Muscle layer of colon (tissue), 2 donors: ENCODE data around the gene SCYL2.
"Not testable (repeated sequence)": the region's sequence is repeated elsewhere in the genome, so short reads cannot be mapped to it uniquely, and the experiment has no call there.

Experiments used
- H3K27ac ChIP-seq: one replicate; pipeline ENCODE4 v1.7.0; 2013; ENCODE audit warnings: low read depth, mild to moderate bottlenecking, low read length, moderate library complexity
- H3K27me3 ChIP-seq, 2 donors: one replicate each; pipeline ENCODE4 v1.7.0; 2013; ENCODE audit warnings: low read length in 2 of 2, mild to moderate bottlenecking in 2 of 2; ENCODE audit not compliant: insufficient read depth in 2 of 2, control insufficient read depth in 1 of 2
- H3K36me3 ChIP-seq: one replicate; pipeline ENCODE4 v1.7.0; 2013; ENCODE audit warnings: mild to moderate bottlenecking, low read length; ENCODE audit not compliant: insufficient read depth
- H3K4me1 ChIP-seq: one replicate; pipeline ENCODE4 v1.7.0; 2013; ENCODE audit warnings: mild to moderate bottlenecking, low read length; ENCODE audit not compliant: insufficient read depth
- H3K4me3 ChIP-seq, 2 donors: one replicate each; pipeline ENCODE4 v1.7.0; 2013; ENCODE audit warnings: low read length in 2 of 2, low read depth in 1 of 2, mild to moderate bottlenecking in 1 of 2, moderate library complexity in 1 of 2
- H3K9ac ChIP-seq: one replicate; pipeline ENCODE4 v1.7.0; 2013; ENCODE audit warnings: low read length
- H3K9me3 ChIP-seq: one replicate; pipeline ENCODE4 v1.7.0; 2013; ENCODE audit warnings: mild to moderate bottlenecking, low read length
- donor health status: abdominal sarcoma.
- donor health status: Adenocarcinoma of cecum.

SCYL2 gene

DNA sequence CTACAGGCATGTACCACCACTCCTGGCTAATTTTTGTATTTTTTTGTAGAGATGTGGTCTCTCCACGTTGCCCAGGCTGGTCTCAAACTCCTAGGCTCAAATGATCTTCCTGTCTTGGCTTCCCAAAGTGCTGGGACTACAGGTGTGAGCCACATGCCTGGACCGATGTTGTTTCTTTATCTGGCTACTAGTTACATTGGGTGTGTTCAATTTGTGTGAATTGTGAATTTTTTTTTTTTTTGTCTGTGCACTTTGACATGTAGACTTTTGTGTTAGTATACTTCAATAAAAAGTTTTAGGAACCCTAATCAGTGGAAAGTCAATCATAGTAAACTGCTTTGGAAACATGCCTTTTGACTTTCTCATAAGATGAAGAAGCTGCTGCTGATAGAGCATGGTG is 65.9 kb downstream of the SCYL2 start:
- peaks cover 46% of the 10 kb centered on the region for H3K36me3 ChIP-seq
- H3K4me1 ChIP-seq = no peaks in the 10 kb centered on the region
- no peaks in the 10 kb centered on the region for H3K27me3 ChIP-seq
- no peak overlapping the region for H3K4me3 ChIP-seq
- H3K9me3 ChIP-seq = no peaks in the 10 kb centered on the region
- no peak overlapping the region for H3K9ac ChIP-seq
- no peak overlapping the region for H3K27ac ChIP-seq

DNA sequence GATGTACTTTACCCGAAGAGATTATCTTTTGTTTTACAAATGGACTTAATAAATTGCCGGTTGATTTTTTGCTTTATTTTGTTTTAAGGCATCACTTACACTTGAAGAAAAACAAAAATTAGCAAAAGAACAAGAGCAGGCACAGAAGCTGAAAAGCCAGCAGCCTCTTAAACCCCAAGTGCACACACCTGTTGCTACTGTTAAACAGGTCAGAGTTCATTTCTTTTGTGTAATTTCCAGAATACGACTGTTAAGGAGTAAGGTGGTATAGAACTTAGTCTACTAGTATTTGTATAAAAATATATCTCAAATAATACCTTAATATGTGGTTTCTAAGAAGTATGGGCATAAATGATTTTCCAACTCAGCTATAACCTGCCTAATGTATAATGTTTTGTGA is 70.3 kb downstream of the SCYL2 start:
- Histone ChIP-seq H3K4me3 (no peak overlapping the region), H3K36me3 (peaks cover 31% of the 10 kb centered on the region), H3K4me1 (no peaks in the 10 kb centered on the region), H3K9me3 (no peaks in the 10 kb centered on the region), H3K27ac (no peak overlapping the region), H3K9ac (no peak overlapping the region), H3K27me3 (no peaks in the 10 kb centered on the region)

DNA sequence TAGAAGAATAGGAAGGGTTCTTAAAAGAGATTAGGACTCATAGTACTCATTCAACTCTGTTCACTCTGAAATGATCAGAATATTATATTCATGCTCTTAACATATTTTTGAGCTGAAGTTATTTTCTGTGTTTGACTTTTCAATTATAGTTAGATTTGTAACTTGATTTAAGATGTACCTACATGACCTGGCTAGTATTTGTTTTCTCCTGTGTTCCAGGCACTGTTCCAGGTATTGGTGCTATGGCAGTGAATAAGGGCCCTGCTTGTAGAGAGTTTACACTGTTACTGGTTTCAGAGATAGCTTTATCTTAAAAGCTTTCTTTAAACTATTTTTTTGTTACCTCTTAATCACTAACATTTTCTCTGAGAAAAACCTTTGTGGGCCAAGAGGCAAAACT is 70.8 kb downstream of the SCYL2 start:
- H3K4me3 ChIP-seq = no peak overlapping the region
- H3K9me3 ChIP-seq = no peaks in the 10 kb centered on the region
- H3K4me1 ChIP-seq = no peaks in the 10 kb centered on the region
- no peak overlapping the region for H3K27ac ChIP-seq
- H3K9ac ChIP-seq = no peak overlapping the region
- H3K36me3 ChIP-seq = peaks cover 30% of the 10 kb centered on the region
- no peaks in the 10 kb centered on the region for H3K27me3 ChIP-seq

DNA sequence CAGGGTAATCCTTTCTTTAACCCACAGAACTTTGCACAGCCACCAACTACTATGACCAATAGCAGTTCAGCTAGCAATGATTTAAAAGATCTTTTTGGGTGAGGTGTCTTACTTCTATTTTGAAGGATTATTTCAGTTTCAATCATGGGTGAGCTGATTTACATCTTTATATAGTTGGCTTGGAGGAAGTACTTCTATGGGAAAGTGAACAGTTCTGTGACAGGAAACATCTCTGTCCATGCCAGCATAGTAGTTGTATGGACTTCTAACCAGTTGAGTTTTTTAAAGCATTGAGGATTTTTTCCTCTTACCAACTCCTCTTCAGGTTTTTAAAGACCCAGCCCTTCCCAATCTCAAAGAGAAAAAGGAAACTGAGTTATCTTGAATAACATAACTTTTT is 72.1 kb downstream of the SCYL2 start:
- no peaks in the 10 kb centered on the region for H3K27me3 ChIP-seq
- H3K4me1 ChIP-seq = no peaks in the 10 kb centered on the region
- H3K4me3 ChIP-seq = no peak overlapping the region
- no peak overlapping the region for H3K9ac ChIP-seq
- H3K27ac ChIP-seq = no peak overlapping the region
- no peaks in the 10 kb centered on the region for H3K9me3 ChIP-seq
- H3K36me3 ChIP-seq = peaks cover 28% of the 10 kb centered on the region

DNA sequence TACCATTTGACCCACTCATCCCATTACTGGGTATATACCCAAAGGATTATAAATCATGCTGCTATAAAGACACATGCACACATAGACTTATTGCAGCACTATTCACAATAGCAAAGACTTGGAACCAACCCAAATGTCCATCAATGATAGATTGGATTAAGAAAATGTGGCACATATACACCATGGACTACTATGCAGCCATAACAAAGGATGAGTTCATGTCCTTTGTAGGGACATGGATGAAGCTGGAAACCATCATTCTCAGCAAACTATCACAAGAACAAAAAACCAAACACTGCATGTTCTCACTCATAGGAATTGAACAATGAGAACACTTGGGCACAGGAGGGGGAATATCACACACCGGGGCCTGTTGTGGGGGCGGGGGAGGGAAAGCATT is 75.9 kb downstream of the SCYL2 start:
- peaks cover 14% of the 10 kb centered on the region for H3K36me3 ChIP-seq
- H3K4me3 ChIP-seq, H3K9me3 ChIP-seq, H3K27me3 ChIP-seq, H3K9ac ChIP-seq, H3K4me1 ChIP-seq, H3K27ac ChIP-seq: not testable (repeated sequence)

DNA sequence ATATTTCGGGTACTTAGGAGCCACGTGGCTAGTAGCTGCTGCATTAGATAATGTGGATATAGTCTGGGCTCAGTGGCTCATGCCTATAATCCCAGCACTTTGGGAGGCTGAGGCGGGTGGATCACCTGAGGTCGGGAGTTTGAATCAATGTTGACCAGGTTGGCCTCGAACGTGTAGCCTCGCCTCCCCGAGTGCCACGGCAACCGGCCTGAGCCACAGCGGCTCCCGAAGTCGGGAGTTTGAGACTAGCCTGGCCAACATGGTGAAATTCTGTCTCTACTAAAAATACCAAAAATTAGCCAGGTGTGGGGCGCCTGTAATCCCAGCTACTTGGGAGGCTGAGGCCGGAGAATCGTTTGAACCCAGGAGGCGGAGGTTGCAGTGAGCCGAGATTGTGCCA is 77.4 kb downstream of the SCYL2 start:
- not testable (repeated sequence) for H3K4me3 ChIP-seq, H3K27me3 ChIP-seq, H3K9me3 ChIP-seq, H3K4me1 ChIP-seq, H3K9ac ChIP-seq, H3K36me3 ChIP-seq, H3K27ac ChIP-seq

DNA sequence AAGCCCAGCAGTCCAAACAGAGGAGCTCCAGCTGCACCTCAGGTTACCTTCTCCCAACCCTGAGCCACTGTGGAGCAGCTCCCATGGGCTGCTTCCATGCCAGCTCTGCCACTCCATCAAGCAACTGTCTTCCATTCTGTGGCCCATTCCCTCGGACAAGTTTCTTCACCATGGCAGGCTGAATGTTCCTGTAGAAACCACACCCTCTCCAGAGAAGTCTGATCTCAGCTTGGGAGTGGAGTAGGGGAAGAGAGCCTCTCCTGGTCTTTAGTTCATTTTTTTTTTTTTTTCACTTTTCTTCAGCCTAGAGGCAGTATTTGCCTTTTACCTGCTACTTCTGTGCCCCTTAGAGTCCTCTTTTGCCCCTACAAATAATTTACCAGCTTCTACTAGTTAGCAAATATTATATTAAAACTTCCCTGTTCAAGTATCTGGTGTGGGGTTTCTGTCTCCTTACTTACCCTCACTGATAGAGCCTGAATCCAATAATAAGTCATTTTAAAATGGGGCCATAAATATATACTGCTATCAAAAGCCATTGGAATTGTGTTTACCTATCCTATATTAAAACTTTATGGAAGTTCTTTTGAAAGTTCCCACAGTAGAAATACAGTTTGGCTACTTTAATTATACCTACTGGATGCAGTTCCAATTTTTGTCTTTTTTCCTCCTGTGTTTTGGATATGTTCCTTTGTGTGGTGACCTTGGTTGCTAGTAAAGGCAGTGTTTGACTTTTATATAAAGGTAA is 78.2 kb downstream of the SCYL2 start:
- Histone ChIP-seq H3K4me1 (no peaks in the 10 kb centered on the region), H3K27me3 (no peaks in the 10 kb centered on the region), H3K9me3 (no peaks in the 10 kb centered on the region), H3K36me3 (no peaks in the 10 kb centered on the region), H3K4me3 (no peak overlapping the region), H3K27ac (no peak overlapping the region), H3K9ac (no peak overlapping the region)

DNA sequence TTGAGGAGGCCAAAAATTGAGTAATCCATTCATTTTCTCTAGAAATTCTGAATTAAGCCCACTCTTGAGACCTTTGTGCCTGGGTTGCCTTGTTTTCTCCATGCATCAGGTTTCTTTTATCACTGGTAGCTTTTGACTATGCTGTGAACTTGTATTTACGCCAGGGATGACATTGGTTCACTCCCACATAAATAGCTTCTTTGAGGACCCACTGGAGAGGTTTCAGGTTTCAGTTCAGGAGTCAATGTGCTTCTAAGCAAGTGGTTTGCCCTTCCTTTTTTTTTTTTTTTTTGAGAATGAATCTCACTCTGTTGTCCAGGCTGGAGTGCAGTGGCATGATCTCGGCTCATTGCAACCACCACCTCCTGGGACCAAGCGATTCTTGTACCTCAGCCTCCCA is 79.7 kb downstream of the SCYL2 start:
- Histone ChIP-seq H3K9me3 (no peaks in the 10 kb centered on the region), H3K4me1 (no peaks in the 10 kb centered on the region), H3K27ac (no peak overlapping the region), H3K9ac (no peak overlapping the region), H3K4me3 (no peak overlapping the region), H3K27me3 (no peaks in the 10 kb centered on the region), H3K36me3 (no peaks in the 10 kb centered on the region)

DNA sequence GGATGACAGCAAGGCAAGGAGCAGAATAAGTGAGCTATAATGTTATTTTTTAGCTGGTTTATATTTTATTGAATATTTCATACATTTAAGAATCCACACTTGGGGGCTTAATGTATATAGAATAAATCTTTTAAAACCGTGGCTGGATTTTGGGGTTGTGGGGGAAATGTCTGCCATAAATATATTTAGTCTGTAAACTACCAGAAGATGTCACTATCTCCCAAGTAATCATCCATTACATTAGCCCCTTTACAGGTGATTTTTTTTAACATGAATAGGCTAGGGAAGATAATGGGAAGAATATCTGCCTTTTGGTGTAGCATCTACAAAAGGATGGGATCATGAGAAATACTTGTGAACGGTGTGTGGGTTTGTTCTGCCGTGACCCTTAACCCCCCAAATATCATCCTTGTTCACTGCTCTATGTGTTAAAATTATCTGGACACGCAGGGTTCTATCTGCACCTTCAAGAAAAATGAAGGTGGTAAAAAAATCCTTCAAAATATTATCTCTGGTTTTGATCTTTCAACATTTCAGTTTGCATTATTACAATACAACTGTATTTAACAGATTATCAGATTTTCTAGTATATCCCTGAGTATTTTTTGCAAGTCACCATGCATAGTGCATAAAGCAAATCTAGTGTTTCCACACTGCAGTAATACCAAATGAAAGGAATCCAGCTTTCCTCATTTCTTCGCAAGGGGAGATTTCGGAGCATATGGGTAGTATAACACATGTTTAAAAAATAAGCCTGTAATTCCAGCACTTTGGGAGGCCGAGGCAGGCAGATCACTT is 81.9 kb downstream of the SCYL2 start:
- H3K4me1 ChIP-seq = no peaks in the 10 kb centered on the region
- H3K27ac ChIP-seq = no peak overlapping the region
- H3K4me3 ChIP-seq = no peak overlapping the region
- H3K9ac ChIP-seq = no peak overlapping the region
- H3K36me3 ChIP-seq = no peaks in the 10 kb centered on the region
- no peaks in the 10 kb centered on the region for H3K27me3 ChIP-seq
- no peaks in the 10 kb centered on the region for H3K9me3 ChIP-seq

DNA sequence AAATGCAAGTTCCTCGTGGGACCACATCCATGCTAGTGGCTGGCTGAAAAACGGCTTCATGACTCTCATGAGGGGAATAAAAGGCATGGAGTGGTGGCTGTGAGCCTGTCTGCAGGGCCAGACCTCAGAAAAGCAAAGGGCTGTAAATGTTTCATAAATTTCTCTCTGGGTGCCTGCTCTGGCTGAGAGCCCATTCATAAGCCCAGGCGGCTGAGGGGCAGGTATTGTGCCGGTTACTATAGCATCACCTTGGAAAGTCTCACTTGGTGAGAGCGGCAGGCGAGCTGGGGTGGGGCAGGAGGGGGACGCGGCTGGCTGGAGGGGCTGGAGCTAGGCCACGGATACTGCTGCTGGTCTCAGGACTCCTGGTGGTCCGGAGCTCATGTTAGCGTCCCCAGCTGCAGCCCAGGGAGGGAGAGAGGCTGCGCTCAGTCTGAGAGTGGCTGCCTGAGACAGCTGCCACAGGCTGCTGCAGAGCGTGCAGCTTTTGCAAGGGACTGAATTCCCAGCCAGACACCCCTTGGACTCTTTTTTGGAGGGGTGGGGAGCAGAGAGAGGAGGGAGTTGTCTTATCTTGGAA is 89.8 kb downstream of the SCYL2 start, which contains the start of gene SLC17A8:
SLC17A8 (plus strand) TSS at position 431 of the 580 bp plus-strand sequence. CDS start 318 bp downstream, outside the sequence.
- no peak within 1 kb of the TSS for H3K27ac ChIP-seq
- H3K9ac ChIP-seq = no peak within 1 kb of the TSS
- no peaks in the 10 kb centered on the region for H3K36me3 ChIP-seq
- no peak within 1 kb of the TSS for H3K4me3 ChIP-seq
- H3K4me1 ChIP-seq = no peaks in the 10 kb centered on the region
- H3K27me3 ChIP-seq = no peaks in the 10 kb centered on the region
- no peaks in the 10 kb centered on the region for H3K9me3 ChIP-seq

DNA sequence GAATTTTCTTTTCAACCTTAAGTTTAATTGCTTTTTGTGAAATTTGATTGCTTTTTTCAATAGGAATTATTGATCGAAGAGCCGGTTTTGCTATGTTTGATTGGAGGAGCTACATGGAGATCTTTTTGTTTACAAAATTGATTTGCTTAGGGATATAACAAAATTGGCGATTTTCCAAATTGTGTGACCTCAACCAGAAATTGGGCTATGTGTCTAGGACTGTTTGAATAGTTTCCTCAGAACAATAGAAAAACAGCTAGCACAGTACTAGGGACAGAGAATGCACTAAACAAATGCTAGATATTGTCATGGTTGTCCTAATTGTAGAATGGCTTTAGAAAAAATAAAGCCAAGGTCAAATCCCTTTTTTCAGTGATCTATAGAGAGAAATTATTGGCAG is 92.3 kb downstream of the SCYL2 start:
- Histone ChIP-seq H3K27me3 (no peaks in the 10 kb centered on the region), H3K36me3 (no peaks in the 10 kb centered on the region), H3K4me3 (no peak overlapping the region), H3K9me3 (no peaks in the 10 kb centered on the region), H3K9ac (no peak overlapping the region), H3K27ac (no peak overlapping the region), H3K4me1 (no peaks in the 10 kb centered on the region)
